ENCODE results near the gene GJD4.

Gene GJD4

DNA sequence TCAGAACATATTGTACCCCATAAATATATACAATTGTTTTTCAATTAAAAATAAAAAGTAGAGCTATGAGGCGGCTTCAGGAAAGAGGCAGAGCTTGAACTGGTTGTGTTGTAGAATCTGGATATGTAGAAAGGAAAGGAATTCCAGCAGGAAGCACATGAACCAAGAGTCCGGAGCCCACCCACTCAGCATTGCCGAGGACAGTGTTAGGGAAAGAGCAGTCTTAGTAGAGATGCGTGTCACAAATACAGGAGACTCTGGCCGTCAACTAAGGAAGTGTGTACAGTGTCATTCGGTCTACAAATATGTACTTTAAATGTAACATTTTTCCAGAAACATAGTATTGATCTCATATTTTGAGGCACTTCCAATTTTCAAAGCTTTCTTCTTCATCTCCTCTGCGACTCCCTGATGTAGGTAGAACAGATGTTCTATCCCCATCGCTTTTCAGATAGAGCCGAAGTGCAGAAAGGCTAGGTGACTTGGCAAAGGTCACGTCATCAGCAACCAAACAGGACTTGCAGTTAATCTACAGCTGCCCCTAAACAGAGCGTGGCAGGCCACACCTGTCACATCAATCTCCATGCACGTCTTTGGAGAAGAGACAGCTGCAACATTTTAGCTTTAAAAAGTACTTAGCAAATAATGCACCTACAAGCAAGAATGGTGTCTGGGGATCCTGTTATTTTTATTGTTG is 25.3 kb upstream of the GJD4 start:
- DNase-seq, result no peak

DNA sequence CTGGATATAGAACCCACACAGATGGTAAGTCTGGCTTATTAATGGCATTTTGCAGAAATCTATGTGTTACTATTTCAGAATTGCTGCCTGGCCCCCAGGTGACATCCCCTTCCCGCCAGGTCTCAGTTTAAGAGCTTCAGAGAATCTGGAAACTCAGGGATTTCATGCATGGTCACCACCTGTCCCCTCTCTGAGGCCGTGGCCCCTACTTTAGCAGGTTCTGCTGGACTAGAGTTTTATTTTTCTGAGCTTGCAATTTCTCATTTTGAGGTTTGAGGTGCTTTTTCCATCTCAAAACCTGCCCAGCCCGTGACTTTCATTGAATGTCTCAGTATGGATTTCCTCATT is 24.7 kb upstream of the GJD4 start:
- no peak for DNase-seq

DNA sequence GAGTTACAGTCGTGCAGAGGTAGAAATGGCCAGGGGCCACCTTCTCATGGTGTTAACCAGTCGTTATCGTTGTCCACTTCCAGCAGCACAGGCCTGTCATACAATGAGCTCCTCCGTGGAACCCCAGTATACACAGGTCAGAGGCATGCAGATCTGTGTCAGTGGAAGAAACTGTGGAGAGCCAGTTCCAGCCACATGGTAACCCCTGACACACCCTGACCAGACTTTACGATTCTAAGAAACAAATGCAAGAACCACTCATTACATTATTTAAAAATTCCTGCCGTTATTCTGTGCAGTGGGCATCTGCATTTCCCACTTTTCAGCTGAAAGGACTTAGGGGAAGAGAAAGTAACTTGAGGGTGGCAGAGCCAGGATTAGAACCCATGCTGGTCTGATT is 23.5 kb upstream of the GJD4 start:
- DNase-seq, result no peak

DNA sequence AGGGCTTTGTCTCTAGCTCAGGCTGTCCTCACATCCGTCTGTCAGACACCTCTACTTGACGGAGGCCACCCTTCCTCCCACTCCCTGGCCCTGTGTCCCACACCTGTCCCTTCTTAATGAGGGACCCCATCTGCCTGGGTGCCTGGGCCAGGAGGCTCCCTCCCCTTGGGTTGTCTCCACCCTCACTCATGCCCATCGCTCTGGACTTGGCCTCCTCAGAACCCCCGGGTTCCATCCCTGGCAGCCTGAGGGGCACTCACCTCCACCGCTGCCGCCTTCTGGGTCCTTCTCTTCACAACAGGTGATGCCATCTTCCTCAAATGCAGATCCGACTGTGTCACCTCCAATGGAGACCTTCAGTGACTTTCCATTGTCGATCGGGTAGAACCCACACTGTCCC is 20.2 kb upstream of the GJD4 start:
- DNase-seq, result no peak

DNA sequence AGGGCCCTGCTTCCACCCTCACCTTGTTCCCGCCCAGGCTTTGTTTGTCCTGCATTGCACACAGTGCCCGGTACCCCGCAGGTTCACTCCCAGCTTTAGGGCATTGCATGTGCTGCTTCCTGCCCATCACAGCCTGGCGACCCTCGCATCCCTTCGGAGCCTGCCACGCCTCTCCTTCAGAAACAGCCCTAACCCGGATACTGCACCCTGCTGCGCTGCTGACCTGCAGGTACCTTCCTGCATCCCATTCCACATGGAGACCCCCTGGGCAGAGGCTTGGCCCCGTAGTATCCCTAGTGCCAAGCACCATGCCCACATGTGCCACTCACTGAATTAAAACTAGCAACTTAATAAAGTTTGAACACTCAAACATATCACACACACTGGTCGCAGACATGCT is 19.8 kb upstream of the GJD4 start:
- DNase-seq, result no peak

DNA sequence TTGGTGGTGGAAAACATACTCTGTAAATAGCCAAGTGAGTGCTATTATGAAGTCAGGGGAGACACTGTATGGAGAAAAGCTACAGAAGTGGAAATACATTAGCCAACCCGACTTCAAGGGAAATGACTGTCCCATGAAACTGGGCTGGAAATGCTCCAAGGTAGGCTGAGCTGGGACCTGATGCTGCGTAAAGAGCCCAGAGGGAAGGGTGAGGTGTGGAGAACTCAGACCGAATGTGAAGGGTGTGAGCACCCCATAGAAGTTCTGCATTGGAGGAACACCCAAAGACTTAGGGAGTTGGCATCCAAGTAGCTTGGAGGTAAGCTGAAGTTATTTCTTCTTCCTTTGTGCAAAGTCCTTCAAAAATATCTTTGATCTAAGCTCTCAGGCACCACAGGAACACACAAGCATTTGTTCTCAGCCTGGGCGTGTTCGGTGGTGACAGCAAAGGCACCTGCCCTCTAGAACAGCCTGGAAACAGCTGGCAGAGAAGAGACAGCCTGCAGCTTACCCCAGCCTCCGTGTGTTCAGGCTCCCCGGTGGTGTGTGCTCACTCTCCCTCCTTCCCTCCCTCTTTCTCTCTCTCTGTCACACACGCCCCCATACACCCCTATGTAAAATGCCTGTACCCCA is 19.1 kb upstream of the GJD4 start:
- DNase-seq, result no peak

DNA sequence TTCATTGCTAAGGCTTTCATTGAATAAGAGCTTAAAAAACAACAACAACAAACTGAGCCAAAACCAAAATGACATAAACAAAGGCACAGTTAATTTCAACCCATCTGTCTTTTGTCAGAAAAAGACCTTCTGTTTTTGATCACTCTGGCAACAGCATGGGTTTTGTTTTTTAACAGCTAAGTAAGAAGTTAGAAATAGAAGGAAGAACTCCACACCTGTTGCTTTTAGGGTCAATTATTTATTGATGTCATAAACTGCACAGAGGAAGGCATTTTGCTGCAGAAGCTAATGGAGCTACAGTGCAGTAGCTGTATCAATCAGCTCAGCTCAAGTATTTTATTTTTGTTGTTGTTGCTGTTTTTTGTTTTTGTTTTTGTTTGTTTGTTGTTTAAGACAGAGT is 16.3 kb upstream of the GJD4 start:
- no peak for DNase-seq

DNA sequence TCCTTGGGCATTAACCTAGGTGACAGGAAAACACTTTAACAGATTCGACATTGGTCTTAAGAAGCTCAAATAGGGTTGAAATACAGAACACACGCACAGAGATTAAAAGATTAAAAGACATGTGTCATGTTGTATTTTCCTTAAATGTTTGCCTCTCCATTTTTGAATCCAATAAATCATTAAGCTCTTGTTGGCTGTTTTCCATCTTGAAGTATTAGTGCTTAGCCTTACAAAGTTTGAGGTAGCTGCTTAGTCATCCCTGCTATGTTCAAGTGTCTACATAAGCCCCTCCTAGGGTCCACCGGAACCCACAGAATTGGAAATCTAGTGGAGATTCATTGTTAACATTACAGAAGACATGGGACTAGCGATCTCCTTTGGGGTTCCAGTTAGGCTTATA is 12.7 kb upstream of the GJD4 start:
- DNase-seq, result no peak

DNA sequence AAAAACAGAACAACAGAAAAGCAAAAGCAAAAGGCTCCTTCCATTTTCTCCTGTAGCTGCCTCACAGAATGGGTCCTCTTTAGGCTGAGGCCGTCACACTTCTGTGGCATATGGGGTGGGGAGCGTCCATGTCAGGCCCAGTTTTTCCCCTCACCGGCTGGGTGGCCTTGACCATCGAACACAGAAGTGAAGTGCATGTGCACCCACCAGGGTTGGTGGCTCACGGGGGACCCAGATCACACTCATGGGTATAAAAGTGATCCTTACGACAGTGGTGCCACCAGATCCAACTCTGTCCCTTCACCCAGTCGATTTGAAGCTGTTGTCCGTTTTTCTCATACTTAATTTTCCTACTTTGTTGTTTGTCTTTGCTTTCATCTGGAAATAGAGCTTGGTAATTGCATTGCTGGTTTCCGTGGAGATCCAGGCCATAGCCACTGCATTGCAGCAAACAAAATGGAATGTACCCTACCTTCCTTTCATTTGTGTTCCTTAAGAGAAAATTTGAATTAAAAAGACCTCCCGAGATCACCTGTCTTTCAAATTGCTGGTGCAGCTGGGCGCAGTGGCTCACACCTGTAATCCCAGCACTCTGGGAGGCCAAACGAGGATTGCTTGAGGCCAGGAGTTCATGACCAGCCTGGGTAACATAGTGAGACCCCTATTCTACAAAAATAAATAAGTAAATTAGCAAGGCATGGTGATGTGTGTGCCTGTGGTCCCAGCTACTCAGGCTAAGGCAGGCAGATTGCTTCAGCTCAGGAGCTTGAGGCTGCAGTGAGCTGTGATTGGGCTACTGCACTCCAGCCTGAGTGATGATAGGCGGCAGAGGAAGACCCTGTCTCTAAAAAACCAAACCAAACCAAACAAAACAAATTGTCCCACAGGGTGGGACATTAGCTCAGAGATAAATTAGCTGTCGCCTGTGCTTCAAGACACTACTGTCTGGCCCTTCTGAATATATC is 10.7 kb upstream of the GJD4 start:
- no peak for DNase-seq

DNA sequence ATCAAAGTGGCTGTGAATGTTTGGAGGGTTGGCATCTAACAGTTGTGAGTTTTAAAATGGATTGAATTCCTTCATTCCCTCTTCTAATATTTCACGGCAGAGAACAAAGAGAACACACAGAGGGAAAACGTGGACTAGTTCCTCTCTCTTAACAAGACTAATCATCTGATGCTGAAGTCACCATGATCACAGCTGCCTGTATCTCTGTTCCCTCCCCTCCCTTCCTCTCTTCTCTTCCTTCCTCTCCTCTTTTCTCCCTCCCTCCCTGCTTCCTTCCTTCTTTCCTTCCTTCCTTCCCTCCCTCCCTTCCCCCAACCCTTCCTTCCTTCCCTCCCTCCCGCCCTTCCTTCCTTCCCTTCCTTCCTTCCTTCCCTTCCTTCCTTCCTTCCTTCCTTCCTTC is 10.0 kb upstream of the GJD4 start:
- no peak for DNase-seq

DNA sequence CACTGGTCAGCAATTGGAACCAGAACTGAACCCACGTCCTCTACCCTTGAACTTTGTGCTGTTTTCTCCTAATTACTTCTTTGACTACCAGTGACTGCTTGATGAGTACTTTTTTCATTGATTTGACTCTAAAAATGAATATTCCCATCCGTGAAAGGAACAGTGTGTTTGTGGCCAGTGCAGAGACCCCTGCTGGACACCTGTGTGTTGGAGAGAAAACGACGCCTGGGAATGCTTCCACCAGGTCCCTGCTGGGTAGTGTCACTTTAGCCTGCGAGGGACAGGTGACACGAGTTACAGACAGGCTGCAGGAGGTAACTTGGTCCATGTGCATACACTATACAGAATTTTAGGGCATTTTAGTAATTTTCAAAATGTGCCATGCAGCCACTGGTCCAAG is 6.8 kb upstream of the GJD4 start:
- no peak for DNase-seq

DNA sequence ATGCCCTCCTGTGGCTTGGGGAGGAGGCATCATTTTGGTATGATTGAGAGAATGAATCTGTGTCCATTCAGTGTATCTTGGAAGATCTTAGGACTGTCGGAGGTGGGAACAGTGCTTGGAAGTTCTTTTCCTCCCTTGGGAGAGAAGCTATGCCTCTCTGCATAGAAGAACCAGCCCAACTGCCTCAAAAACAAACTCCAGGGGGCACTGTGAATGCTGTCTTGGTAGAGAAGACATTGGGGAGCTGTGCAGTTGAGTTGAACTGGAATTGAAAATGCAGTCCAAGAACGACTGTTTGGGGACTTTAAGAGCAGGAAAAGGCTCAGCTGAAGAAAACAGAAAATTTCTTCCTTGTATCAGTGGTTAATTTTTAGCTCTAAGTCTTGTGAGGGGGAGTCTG is 4.9 kb upstream of the GJD4 start:
- no peak for DNase-seq

DNA sequence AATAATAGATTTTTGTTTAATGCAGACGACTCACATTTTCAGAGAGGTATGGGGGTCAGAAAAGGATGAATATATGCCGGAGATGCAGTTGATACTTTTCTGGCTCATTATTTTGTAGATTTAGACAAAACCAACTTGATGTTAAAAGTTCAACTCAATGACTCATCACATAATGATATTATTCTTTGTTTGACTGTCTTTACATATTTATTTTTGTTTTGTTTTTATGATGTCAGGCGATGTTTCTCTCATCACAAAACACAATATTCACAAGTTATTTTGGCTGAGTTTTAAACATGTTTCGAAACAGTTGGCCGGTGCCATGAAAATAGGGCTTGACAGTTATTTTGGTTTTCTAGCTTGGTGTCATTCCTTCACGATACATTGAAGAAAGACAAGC is 1.3 kb downstream of the GJD4 start:
- no peak for DNase-seq

DNA sequence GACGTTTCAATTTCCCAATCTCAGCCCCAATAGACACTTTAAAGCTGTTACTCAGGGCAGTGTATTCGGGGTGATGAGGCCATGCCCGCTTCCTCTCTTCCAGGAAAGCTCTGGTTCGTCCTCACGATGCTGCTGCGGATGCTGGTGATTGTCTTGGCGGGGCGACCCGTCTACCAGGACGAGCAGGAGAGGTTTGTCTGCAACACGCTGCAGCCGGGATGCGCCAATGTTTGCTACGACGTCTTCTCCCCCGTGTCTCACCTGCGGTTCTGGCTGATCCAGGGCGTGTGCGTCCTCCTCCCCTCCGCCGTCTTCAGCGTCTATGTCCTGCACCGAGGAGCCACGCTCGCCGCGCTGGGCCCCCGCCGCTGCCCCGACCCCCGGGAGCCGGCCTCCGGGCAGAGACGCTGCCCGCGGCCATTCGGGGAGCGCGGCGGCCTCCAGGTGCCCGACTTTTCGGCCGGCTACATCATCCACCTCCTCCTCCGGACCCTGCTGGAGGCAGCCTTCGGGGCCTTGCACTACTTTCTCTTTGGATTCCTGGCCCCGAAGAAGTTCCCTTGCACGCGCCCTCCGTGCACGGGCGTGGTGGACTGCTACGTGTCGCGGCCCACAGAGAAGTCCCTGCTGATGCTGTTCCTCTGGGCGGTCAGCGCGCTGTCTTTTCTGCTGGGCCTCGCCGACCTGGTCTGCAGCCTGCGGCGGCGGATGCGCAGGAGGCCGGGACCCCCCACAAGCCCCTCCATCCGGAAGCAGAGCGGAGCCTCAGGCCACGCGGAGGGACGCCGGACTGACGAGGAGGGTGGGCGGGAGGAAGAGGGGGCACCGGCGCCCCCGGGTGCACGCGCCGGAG is 2.6 kb downstream of the GJD4 start:
- DNase-seq, result peak; percentile 8

DNA sequence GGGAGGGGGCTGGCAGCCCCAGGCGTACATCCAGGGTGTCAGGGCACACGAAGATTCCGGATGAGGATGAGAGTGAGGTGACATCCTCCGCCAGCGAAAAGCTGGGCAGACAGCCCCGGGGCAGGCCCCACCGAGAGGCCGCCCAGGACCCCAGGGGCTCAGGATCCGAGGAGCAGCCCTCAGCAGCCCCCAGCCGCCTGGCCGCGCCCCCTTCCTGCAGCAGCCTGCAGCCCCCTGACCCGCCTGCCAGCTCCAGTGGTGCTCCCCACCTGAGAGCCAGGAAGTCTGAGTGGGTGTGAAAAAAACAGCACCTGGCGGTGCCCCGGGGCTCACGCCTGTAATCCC is 3.2 kb downstream of the GJD4 start:
- no peak for DNase-seq

DNA sequence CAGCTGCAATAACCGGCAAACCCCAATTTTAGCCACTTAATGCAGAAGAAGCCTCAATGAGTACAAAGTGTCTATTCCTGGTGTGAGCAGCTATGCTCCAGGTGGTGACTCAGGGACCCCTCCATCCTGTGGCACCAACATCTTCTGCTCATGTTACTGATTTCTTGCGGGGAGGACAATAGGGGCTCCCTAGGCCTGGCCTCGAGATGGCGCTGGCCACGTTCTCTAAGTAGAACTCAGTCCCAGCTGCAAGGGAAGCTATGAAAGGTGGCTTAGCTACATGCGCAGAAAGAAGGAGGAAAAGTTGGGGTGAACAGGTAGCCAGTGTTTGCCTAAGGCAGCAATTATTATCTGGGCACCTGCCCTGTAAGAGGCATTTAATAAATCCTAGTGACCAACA is 6.6 kb downstream of the GJD4 start:
- DNase-seq, result no peak

DNA sequence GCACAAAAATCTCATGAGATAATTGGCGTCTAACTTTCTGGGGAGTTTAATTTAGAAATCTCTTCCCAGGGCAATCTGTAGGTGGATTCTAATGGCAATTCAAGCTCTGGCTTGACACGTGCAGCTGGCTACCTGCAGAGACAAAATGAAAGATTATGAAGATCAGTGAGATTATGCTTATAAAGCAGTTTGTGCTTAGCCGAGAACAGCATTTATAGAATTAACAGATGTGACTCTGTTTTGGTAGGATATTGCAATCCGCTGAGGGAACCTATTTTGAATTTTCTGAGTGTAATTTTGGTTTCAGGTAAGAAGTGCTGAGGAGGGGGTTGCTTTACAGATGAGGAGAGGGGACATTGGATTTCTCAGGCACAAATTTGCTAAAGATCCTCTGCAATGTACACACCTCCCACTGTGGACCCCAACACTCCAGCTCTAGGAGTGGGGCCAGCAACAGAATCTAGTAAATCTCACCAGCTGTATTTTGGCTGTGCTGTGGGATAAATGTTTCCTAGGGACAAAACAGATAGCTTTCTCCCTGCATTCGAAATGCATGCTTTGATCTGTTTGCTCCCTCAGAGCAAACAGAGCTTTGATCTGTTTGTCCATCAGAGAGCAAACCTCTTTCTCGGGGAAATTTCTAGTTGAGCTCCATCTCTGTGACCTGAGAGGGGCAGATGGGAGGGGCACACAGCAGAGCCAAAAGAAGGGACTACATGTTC is 7.4 kb downstream of the GJD4 start:
- no peak for DNase-seq

DNA sequence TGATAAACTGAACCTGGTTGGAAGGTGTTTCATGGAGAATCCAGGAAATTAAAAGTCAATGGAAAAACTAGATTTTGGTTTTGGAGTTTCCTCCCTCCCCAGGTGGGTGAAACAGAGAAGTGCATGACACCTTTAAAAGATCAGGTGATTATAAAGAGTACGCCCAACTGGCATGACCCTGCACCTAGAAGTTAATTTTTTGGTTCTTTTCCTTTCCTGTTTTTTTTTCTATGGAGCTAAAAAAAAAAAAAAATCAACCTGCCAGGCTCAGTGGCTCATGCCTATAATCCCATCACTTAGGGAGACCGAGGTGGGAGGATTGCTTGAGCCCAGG is 7.9 kb downstream of the GJD4 start:
- DNase-seq, result no peak

DNA sequence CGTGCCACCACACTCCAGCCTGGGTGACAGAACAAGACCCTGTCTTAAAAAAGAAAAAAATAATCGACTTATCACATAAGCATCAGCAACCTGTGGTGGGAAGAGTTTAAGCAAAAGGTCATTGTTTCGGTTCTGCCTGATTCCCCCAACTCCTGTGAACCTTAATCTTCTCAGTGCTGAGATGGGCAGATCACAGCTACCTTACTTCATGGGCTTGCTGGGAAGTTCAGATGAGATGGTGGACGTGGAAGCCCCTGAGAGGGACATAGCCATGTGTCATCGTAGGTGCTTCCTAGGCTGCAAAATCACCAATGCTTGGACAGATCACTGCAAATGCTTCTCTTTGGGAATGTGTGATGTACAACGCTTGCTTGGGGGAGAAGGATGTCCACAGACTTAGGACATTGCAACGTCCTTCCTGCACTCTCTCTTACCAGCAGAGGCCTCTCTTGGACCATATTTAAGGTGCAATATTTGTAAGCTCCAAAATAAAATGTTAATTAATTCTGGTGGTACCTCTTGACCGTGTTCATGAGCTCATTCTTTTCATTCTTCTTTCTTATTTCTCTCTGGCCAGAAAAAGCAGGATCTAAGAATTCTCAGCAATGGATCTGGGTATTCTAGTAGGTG is 8.6 kb downstream of the GJD4 start:
- no peak for DNase-seq

DNA sequence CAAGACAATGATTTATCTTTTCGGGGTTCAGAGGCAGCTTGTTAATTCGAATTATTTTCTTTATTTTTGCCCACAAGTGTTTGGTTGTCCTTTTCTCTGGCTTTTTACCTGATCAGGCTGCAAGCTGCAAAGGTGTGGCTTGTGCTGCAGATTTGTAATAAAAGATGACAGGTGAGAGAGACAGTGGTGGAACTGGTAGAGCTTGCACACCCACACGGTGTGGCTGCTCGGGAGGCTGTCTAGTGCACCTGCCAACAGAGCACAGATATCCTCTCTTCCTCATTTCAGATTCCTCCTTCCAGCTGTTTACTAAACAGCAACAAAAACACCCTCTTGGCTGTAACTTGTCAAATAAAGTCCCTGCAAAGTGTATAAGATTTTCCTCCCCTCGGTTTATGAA is 9.2 kb downstream of the GJD4 start:
- DNase-seq, result no peak

DNA sequence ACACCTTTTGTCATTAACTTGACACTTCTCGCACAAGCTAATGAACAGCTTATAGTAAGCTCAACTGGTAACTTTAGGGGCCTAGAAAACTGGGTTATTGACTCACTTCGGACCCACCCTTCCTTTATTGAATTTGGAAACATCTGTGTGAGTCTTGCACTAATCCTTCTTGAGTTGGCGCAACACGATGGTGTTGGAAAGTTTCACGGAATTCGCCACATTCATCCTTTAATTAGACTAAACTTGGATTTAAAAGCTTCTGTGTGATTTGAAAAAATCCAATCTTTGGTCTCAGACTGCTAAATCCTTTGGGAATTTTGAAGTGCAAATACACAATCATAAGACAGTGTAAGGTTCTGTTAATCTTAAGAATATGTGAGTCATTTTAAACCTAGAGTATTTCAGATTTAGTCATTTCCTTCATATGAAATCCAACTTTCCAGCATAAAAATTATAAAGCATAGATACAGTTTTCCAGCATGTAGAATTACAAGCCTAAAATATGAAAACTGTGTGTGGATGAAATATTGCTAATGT is 21.9 kb downstream of the GJD4 start:
- no peak for DNase-seq

DNA sequence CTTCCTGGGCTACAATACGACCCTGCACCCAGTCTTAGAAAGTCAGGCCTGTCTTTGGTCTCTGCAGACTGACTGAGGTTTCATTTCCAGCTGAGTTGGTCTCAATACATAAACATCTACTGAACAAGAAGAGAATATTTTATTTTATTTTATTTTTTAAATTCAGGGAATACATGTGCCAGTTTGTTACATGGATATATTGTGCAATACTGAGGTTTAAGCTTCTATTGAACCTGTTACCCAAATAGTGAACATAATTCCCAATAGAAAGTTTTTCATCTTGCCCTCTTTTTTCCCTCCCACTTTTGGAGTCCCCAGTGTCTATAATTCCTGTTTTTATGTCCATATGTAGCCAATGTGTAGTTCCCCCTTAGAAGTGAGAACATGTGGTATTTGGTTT is 26.3 kb downstream of the GJD4 start:
- DNase-seq, result no peak
